Right kidney (tissue), 1 donor: ENCODE measurements around the gene DPP3.

ENCODE experiments used
- DNase-seq: peaks from one replicate; pipeline ENCODE4 v3.0.0-alpha.2; 2016

DPP3 gene

GRCh38 chr11:66484806-66485380 lies 4.7 kb downstream of the DPP3 start:
- no peak for DNase-seq

DNA sequence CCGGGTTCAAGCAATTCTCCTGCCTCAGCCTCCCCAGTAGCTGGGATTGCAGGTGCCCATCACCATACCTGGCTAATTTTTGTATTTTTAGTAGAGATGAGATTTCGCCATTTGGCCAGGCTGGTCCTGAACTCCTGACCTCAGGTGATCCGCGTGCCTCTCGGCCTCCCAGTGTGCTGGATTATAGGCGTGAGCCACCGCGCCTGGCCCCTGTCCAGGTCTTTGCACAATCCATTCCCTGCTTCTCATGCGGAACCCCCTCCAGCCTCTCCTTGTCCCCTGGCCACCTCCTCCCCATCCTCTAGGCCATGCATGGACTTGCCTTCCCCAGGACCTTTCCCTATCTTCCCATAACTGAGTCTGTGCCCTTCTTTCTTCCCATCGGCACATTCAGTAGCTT lies 8.7 kb downstream of the DPP3 start:
- no peak for DNase-seq

- no peak for DNase-seq
Measured at GRCh38 chr11:66489636-66490035, 9.4 kb downstream of the DPP3 start.

GRCh38 chr11:66491315-66491935 lies 11.2 kb downstream of the DPP3 start:
- DNase-seq = no peak

DNA sequence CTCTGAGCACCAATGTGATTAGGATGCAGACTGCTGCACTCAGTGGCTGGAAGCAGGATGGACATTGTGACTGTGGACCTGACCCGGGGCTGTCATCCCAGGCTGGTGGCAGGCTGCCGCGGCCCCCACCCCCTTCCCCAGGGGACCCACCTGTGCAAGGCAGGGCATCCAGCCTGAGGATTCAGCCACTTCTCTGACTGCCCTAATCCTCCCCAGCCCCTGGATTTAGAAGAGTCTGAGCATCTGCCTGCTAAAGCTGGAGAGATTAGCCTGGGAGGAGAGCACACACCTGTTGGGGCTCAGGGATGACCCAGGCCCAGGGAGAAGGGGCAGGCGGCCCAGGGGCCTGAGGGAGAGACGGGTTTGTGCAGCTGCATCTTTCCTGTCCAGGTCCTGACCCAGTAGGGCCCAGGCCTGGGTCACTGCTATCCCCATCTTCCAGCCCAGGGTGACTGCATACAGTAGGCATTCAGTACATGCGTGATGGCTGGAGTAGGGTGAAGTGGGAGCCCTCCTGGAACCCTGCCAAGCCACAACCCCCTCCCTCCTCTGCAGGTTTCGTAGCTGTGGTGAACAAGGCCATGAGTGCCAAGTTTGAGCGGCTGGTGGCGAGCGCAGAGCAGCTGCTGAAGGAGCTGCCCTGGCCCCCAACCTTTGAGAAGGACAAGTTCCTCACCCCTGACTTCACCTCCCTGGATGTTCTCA lies 12.1 kb downstream of the DPP3 start:
- DNase-seq = no peak

DNA sequence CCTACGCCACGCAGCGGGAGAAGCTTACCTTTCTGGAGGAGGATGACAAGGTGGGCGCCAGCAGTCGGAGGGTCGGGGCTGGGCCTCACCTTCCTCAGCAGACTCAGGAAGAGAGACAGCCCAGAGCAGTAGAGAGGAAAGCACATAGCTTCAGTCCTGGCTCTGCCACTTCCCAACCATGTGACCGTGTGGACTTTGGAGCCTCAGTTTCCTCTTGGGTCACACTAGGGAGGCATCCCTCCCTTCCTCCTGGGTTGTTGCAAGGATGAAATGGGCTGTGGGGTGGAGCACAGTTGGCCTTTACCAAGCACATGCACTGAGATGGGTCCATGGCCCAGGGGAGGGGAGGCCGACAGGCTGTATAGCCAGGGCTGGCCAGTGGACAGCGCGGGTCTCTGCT lies 12.9 kb downstream of the DPP3 start:
- no peak for DNase-seq

DNA sequence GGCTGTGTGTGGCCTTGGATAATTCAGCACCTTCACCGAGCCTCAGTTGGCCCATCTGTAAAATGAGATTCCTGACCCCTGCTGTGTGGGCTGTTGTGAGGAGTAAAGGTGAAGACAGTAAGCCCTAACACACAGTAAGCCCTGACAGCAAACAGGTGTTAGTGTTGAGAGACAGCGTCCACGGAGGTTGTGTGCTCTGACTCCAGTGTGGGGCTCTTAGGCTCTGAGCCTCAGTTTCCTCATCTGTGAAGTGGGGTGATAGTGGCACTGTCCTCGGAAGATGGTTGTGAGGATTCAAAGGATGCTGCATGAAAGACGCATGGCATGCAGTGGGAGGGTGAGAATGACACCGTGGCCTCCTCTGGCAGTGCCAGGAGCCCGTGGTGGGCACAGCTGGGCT lies 14.2 kb downstream of the DPP3 start:
- no peak for DNase-seq

DNA sequence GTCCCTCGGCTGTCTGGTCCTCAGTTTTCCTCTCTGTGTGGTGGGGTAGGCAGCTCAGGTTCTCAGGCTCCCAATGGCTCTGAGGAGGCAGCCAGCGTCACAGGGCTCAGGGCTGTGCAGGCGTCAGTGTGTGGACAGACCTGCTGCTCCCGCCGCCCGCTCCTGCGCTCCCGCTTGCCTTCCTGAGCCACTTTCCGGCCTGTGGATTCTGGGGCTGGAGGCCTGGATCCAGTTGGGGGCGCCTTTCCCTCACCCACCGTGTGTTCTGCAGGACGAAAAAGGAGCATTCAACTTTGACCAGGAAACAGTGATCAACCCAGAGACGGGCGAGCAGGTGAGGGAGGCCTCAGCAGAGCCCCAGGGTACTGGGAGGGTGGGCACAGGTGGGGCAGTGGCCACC lies 14.7 kb downstream of the DPP3 start:
- DNase-seq = no peak

- no peak for DNase-seq
Measured at GRCh38 chr11:66495401-66495854, 15.2 kb downstream of the DPP3 start.

- DNase-seq = no peak
Measured at GRCh38 chr11:66497206-66497605, 17.0 kb downstream of the DPP3 start.

- DNase-seq = no peak
Measured at GRCh38 chr11:66498506-66498905, 18.3 kb downstream of the DPP3 start.

DNA sequence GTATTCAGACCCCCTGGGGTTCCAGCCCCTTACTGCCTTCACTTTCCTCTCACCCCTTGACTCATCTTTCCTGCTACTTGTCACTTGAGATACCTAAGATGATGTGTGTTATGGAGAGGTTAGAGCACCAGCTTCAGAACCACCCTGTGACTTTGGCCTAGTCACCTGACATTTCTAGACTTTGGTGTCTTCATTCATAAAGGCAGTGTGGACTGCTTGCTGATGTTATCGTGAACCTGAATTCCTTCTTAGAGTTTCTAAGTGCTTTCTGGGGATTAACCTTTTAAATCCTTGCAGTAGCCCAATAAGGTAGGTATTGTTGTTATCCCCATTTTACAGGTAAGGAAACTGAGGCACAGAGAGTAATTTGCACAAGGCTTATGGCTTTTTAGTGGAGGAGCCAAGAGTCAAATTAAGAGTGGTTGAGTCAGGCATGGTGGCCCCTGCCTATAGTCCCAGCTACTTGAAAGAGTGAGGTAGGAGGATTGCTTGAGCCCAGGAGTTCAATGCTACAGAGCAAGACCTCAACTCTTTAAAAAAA lies 25.1 kb downstream of the DPP3 start:
- no peak for DNase-seq

GRCh38 chr11:66509131-66509561 lies 28.9 kb downstream of the DPP3 start:
- no peak for DNase-seq

DNA sequence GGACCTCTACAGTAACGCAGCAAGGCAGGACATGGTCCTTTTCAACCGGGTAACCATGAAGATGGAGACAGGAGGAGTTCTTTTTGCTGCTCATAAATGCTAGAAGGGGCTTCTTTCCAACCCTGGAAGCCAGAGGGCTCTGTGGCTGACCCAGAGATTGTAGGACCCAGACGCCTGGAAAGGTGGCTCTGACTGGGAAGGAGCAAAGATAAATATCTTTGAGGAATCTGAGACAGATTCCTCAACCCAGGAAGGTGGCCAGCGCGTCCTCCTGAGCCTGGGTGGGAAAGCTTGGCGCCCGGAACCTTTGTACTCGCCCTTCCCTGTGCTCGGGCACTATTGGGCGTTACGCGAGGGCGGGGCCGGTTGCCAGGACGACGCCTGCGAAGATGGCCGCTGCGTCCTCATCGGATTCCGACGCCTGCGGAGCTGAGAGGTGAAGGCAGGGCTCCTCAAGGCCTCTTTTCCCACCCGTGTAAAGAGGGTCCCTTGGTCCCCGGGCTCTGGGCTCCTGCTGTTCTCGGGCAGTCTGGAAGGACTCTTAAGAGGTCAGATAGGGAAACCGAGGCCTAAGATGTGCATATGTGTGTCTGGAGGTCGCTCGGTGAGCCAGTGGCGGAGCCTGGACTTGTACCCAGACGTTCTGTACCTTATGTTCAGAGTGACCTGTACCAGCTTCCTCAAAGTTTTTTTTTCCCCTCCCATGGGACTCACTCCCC lies 30.2 kb downstream of the DPP3 start, which contains the start of gene BBS1:
BBS1 (plus strand) TSS at position 365 of the 719 bp plus-strand sequence; CDS start at position 390, 25 bp downstream.
- DNase-seq = peak; percentile 86

- no peak for DNase-seq
Measured at GRCh38 chr11:66510990-66511339, 30.7 kb downstream of the DPP3 start.

GRCh38 chr11:66523611-66524010 lies 43.4 kb downstream of the DPP3 start:
- DNase-seq = no peak

DNA sequence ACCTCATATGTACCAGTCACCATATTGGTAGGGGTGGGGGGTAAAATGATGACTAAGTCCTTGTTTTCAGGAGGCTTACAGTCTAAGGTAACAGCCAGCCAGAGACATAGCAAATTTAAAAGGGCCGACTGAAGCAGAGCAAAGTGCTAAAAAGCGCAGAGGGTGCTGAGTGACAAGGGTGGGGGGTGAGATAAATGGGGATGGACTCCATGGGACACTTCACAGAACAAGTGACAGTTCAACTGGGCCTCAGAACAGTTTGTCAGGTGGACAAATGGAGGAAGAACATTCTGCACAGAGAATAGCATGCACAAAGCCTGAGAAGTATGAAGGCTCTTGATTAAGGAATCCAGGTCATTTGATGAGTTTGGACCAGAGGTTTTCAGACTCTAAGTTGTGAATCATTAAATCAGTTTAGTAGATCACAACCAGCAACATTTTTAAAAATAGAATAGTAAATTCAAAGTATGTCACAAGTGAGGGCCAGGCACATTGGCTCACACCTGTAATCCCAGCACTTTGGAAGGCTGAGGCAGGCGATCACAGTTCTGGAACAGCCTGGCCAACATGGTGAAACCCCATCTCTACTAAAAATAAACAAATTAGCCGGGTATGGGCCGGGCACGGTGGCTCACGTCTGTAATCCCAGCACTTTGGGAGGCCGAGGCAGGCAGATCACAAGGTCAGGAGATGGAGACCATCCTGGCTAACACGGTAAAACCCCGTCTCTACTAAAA lies 44.2 kb downstream of the DPP3 start:
- DNase-seq = no peak

GRCh38 chr11:66529069-66529468 lies 48.8 kb downstream of the DPP3 start:
- no peak for DNase-seq

GRCh38 chr11:66529655-66530054 lies 49.4 kb downstream of the DPP3 start:
- DNase-seq = no peak

DNA sequence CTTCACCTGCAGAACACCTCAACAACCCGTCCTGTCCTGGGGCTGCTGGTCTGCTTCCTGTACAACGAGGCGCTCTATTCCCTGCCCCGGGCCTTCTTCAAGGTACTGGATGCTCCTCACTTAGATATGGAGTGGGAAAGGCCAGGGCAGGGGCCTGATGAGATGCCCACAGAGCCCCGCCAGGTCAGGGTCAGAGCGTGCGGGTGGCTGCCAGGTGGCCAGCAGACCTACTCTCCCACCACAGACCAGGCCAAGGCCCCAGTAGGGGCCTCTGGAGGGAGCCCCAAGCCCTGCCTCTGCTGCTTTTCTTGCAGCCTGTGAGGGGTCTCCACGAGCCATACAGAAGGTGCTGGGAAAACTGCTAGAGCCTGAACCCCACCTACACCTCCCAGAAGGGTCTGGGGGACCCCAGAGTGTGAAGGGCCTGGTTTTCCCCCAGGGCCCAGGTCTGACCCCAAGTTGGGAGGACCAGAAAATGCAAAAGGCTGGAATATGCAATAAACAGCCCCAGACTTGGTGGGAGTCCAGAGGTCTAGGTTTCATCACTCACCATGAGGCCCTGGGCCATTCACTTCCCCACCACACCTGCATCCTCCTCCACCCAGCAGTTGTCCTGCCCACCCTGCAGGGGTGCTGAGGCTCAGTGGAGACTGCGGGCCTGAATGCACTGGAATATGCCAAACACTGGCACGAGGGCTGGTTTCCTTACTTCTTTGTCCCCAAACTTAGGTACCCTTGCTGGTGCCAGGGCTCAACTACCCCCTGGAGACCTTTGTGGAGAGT lies 50.9 kb downstream of the DPP3 start:
- DNase-seq = no peak

DNA sequence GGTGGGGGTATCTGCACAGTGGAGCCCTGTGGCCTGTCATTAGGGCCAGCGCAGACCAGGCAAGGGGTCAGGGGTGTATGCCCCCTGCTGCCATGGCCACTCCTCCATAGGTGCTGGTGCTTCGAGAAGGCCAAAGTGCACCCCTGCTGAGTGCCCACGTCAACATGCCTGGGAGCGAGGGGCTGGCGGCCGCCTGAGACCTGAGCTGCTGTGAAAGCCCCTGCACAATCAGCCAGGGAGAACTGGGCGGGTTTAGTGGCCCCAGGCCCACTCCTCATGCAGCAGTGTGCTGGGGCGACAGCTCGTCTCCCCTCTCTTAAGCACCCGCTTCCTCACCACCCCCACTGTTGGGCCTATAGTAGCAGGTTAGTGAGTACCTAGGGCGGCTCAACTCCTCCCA lies 51.6 kb downstream of the DPP3 start:
- DNase-seq = no peak
